Retinal pigment epithelial cell (primary cell): ENCODE data around the gene PCSK6.

Experiments used
- DNase-seq: peaks from one replicate; pipeline ENCODE4 v3.0.0-alpha.2; 2010; ENCODE audit warnings: low read depth
- H3K4me3 ChIP-seq: 2 replicates; pipeline ENCODE4 v1.5.1; 2011; ENCODE audit warnings: mild to moderate bottlenecking, low read length, control low read depth, moderate library complexity
- CTCF ChIP-seq: conservative IDR thresholded peaks from 2 replicates; pipeline ENCODE4 v1.5.1; 2011; ENCODE audit warnings: low read depth, low read length, control low read depth, inconsistent platforms

The PCSK6 gene

DNA sequence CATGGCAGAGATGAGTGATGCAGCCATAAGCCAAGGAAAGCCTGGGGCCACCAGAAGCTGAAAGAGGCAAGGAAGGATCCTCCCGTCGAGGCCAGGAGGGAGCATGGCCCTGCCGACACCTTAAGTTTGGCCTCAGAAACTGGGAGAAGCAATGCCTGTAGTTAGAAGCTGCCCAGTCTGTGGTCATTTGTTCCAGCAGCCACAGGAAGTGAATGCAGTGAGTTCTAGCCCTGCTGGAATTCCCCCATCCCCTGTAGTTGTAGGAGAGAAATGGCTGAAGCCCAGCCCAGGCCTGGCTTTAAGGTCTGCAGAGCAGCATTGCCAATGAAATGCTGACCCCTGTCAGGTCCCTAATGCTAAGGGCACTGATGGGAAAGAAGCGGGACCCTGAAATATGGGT, 225.5 kb downstream of the PCSK6 start:
- no peak for DNase-seq
- no peak for TF ChIP-seq CTCF
- H3K4me3 ChIP-seq, result no peak overlapping the region

DNA sequence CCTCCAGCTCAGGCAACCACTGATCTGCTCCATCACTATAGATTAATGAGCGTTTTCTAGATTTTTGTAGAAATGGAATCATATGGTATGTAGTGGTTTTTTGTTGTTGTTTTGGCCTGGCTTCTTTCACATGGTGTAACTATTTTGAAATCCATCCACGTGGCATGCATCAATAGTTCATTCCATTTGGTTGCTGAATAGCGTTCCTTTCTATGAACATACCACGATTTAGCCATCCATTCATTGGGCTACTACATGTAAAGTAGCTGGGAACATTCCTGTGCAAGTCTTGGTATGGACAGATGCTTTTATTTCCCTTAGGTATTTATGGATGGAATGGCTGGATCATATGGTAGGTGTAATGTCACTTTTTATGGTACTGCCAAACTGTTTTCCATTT, 227.0 kb downstream of the PCSK6 start:
- no peak overlapping the region for H3K4me3 ChIP-seq
- no peak for TF ChIP-seq CTCF
- no peak for DNase-seq

GRCh38 chr15:101258238-101259144, 231.0 kb downstream of the PCSK6 start:
- TF ChIP-seq CTCF, result peak; percentile 89
- DNase-seq, result peak; percentile 34
- no peak overlapping the region for H3K4me3 ChIP-seq

GRCh38 chr15:101256757-101257156, 232.8 kb downstream of the PCSK6 start:
- H3K4me3 ChIP-seq, result no peak overlapping the region
- peak; percentile 30 for TF ChIP-seq CTCF
- DNase-seq, result no peak

GRCh38 chr15:101255615-101256241, 233.8 kb downstream of the PCSK6 start:
- no peak for TF ChIP-seq CTCF
- DNase-seq, result peak; percentile 26
- H3K4me3 ChIP-seq, result no peak overlapping the region

GRCh38 chr15:101255051-101255395, 234.5 kb downstream of the PCSK6 start:
- no peak overlapping the region for H3K4me3 ChIP-seq
- DNase-seq, result no peak
- TF ChIP-seq CTCF, result no peak
